HG03342 (cell line): ENCODE measurements around the gene GCK.

ENCODE experiments used
- ATAC-seq: cut with Tn5 transposase; IDR thresholded peaks from one replicate; pipeline ENCODE4 v1.9.1; 2021; ENCODE audit warnings: mild to moderate bottlenecking, moderate library complexity; ENCODE audit not compliant: unreplicated experiment

The GCK gene

GRCh38 chr7:44108768-44109750, 80.2 kb downstream of the GCK start:
- no peak for ATAC-seq

GRCh38 chr7:44107961-44108767, 81.1 kb downstream of the GCK start:
- no peak for ATAC-seq

- no peak for ATAC-seq
Measured at GRCh38 chr7:44107116-44107960, 81.9 kb downstream of the GCK start.

GRCh38 chr7:44106311-44107065, 82.8 kb downstream of the GCK start:
- ATAC-seq: no peak

- no peak for ATAC-seq
Measured at GRCh38 chr7:44105832-44106231, 83.4 kb downstream of the GCK start.

GRCh38 chr7:44104860-44105771, 84.1 kb downstream of the GCK start:
- no peak for ATAC-seq

- ATAC-seq: no peak
Measured at GRCh38 chr7:44103923-44104859, 85.0 kb downstream of the GCK start, which contains the start of gene AEBP1. Gene AEBP1, plus strand, starts transcription at chr7:44104345. Its CDS starts 321 bp downstream, at chr7:44104666.

GRCh38 chr7:44103566-44103922, 85.7 kb downstream of the GCK start:
- no peak for ATAC-seq

GRCh38 chr7:44102846-44103565, 86.2 kb downstream of the GCK start:
- no peak for ATAC-seq

GRCh38 chr7:44101966-44102845, 87.0 kb downstream of the GCK start:
- no peak for ATAC-seq

GRCh38 chr7:44101303-44101965, 87.8 kb downstream of the GCK start:
- no peak for ATAC-seq

GRCh38 chr7:44100458-44101302, 88.6 kb downstream of the GCK start:
- ATAC-seq: no peak

GRCh38 chr7:44099669-44100068, 89.6 kb downstream of the GCK start:
- ATAC-seq: no peak

- no peak for ATAC-seq
Measured at GRCh38 chr7:44098092-44099068, 90.9 kb downstream of the GCK start.
